ENCODE results near the gene NTNG2. TPM values are rescaled to one million over a fixed set of nuclear protein-coding genes. Genes with fewer than 3 reads are reported as not detected.
"Not testable (repeated sequence)": the region's sequence is repeated elsewhere in the genome, so short reads cannot be mapped to it uniquely, and the experiment has no call there.

NTNG2 gene
- total RNA-seq = 1 to 10 TPM in 6 of 8 experiments, under 1 TPM in 2; 0.59 to 5.3 (median 2.1) TPM

GRCh38 chr9:132161743-132162184 lies at the start of gene NTNG2:
Gene NTNG2 (plus strand): TSS chr9:132162058. CDS start chr9:132166832, 4,774 bp downstream.
- Histone ChIP-seq H3K4me1 (replicated peaks in 1 of 2) (peaks cover 21 to 36% of the 10 kb centered on the region in 2 donors), H3K27ac (peak within 1 kb of the TSS in 1 of 2 donors; percentile 54), H3K4me3 (peak within 1 kb of the TSS; percentile 37 to 58 (median 49))
- peak in 5 of 8 experiments; percentile 55 to 61 (median 59) for ATAC-seq (replicated peaks in 6 of 8)
- WGBS, 10 experiments = no CpG with 5 or more reads among the region's 67 CpGs
- in situ Hi-C loops (cut with MboI; ENCODE audit: low pct_unique_long_range_greater_than_20kb in 2 of 9, low sequenced_read_pairs in 9 of 9, unreplicated experiment in 9 of 9) = no loop called here

- Histone ChIP-seq H3K4me3 (no peak overlapping the region), H3K27ac (no peak overlapping the region), H3K4me1 (replicated peaks in 1 of 2) (peaks cover 18 to 19% of the 10 kb centered on the region in 2 donors)
- in situ Hi-C loops (cut with MboI; ENCODE audit: low pct_unique_long_range_greater_than_20kb in 2 of 9, low sequenced_read_pairs in 9 of 9, unreplicated experiment in 9 of 9) = no loop called here
- peak; percentile 61 to 97 (median 84) for ATAC-seq (replicated peaks in 6 of 8)
- WGBS, 10 experiments = 0 to 54% (median 25%) methylated on average over 2 to 11 of the region's 18 CpGs; no CpG with 5 or more reads in 1 of the 10 experiments
Observed at GRCh38 chr9:132114102-132114707, 47.7 kb upstream of the NTNG2 start.

GRCh38 chr9:132116583-132116982 lies 45.3 kb upstream of the NTNG2 start:
- 21 to 80% (median 50%) methylated on average over 1 to 3 of the region's 3 CpGs; no CpG with 5 or more reads in 5 of the 10 experiments for WGBS, 10 experiments
- Histone ChIP-seq H3K4me1 (replicated peaks in 1 of 2) (peaks cover 18 to 19% of the 10 kb centered on the region in 2 donors), H3K27ac (no peak overlapping the region), H3K4me3 (no peak overlapping the region)
- in situ Hi-C loops (cut with MboI; ENCODE audit: low pct_unique_long_range_greater_than_20kb in 2 of 9, low sequenced_read_pairs in 9 of 9, unreplicated experiment in 9 of 9) = no loop called here
- no peak for ATAC-seq (replicated peaks in 6 of 8)

GRCh38 chr9:132117694-132118093 lies 44.2 kb upstream of the NTNG2 start:
- Histone ChIP-seq H3K4me3 (no peak overlapping the region), H3K4me1 (replicated peaks in 1 of 2) (peaks cover 18 to 19% of the 10 kb centered on the region in 2 donors), H3K27ac (peak overlapping the region in 1 of 2 donors; percentile 18)
- in situ Hi-C loops (cut with MboI; ENCODE audit: low pct_unique_long_range_greater_than_20kb in 2 of 9, low sequenced_read_pairs in 9 of 9, unreplicated experiment in 9 of 9) = no loop called here
- WGBS, 10 experiments = 40 to 78% (median 75%) methylated on average over 2 to 3 of the region's 3 CpGs; no CpG with 5 or more reads in 3 of the 10 experiments
- peak in 5 of 8 experiments; percentile 40 to 77 (median 54) for ATAC-seq (replicated peaks in 6 of 8)

GRCh38 chr9:132121021-132121420 lies 40.8 kb upstream of the NTNG2 start:
- Histone ChIP-seq H3K4me1 (replicated peaks in 1 of 2) (peaks cover 19 to 27% of the 10 kb centered on the region in 2 donors), H3K27ac (no peak overlapping the region), H3K4me3 (no peak overlapping the region)
- ATAC-seq (replicated peaks in 6 of 8) = no peak
- 20 to 100% (median 82%) methylated on average over 1 to 2 of the region's 2 CpGs; no CpG with 5 or more reads in 2 of the 10 experiments for WGBS, 10 experiments
- in situ Hi-C loops (cut with MboI; ENCODE audit: low pct_unique_long_range_greater_than_20kb in 2 of 9, low sequenced_read_pairs in 9 of 9, unreplicated experiment in 9 of 9) = no loop called here

- Histone ChIP-seq H3K27ac (no peak overlapping the region), H3K4me3 (no peak overlapping the region), H3K4me1 (replicated peaks in 1 of 2) (peaks cover 7 to 10% of the 10 kb centered on the region in 2 donors)
- WGBS, 10 experiments = 0 to 67% (median 38%) methylated on average over 1 to 6 of the region's 6 CpGs; no CpG with 5 or more reads in 4 of the 10 experiments
- in situ Hi-C loops (cut with MboI; ENCODE audit: low pct_unique_long_range_greater_than_20kb in 2 of 9, low sequenced_read_pairs in 9 of 9, unreplicated experiment in 9 of 9) = no loop called here
- no peak for ATAC-seq (replicated peaks in 6 of 8)
Observed at GRCh38 chr9:132124800-132125199, 37.1 kb upstream of the NTNG2 start.

- Histone ChIP-seq H3K4me1 (replicated peaks in 1 of 2) (peaks cover 7 to 10% of the 10 kb centered on the region in 2 donors), H3K4me3 (no peak overlapping the region), H3K27ac (no peak overlapping the region)
- WGBS, 10 experiments = 10 to 100% (median 49%) methylated on average over 1 to 4 of the region's 7 CpGs; no CpG with 5 or more reads in 3 of the 10 experiments
- no peak for ATAC-seq (replicated peaks in 6 of 8)
- in situ Hi-C loops (cut with MboI; ENCODE audit: low pct_unique_long_range_greater_than_20kb in 2 of 9, low sequenced_read_pairs in 9 of 9, unreplicated experiment in 9 of 9) = no loop called here
Observed at GRCh38 chr9:132125361-132125760, 36.5 kb upstream of the NTNG2 start.

- Histone ChIP-seq H3K4me3 (no peak overlapping the region), H3K27ac (no peak overlapping the region), H3K4me1 (replicated peaks in 1 of 2) (peaks cover 7 to 10% of the 10 kb centered on the region in 2 donors)
- 17 to 84% (median 71%) methylated on average over 2 to 18 of the region's 20 CpGs for WGBS, 10 experiments
- no peak for ATAC-seq (replicated peaks in 6 of 8)
- in situ Hi-C loops (cut with MboI; ENCODE audit: low pct_unique_long_range_greater_than_20kb in 2 of 9, low sequenced_read_pairs in 9 of 9, unreplicated experiment in 9 of 9) = no loop called here
Observed at GRCh38 chr9:132125944-132126679, 35.7 kb upstream of the NTNG2 start.

GRCh38 chr9:132126680-132127236 lies 35.1 kb upstream of the NTNG2 start:
- no peak for ATAC-seq (replicated peaks in 6 of 8)
- peaks cover 7 to 10% of the 10 kb centered on the region in 2 donors for H3K4me1 ChIP-seq (replicated peaks in 1 of 2)
- in situ Hi-C loops (cut with MboI; ENCODE audit: low pct_unique_long_range_greater_than_20kb in 2 of 9, low sequenced_read_pairs in 9 of 9, unreplicated experiment in 9 of 9) = no loop called here
- H3K4me3 ChIP-seq = no peak overlapping the region
- H3K27ac ChIP-seq = no peak overlapping the region
- WGBS, 10 experiments = 61 to 100% (median 78%) methylated on average over 1 to 13 of the region's 13 CpGs

GRCh38 chr9:132127888-132128534 lies 33.8 kb upstream of the NTNG2 start:
- no peak overlapping the region for H3K4me3 ChIP-seq
- H3K27ac ChIP-seq = no peak overlapping the region
- in situ Hi-C loops (cut with MboI; ENCODE audit: low pct_unique_long_range_greater_than_20kb in 2 of 9, low sequenced_read_pairs in 9 of 9, unreplicated experiment in 9 of 9) = no loop called here
- 0 to 60% (median 17%) methylated on average over 1 to 4 of the region's 15 CpGs; no CpG with 5 or more reads in 7 of the 10 experiments for WGBS, 10 experiments
- peak in 2 of 8 experiments; percentile 27 to 30 for ATAC-seq (replicated peaks in 6 of 8)
- peaks cover 7 to 10% of the 10 kb centered on the region in 2 donors for H3K4me1 ChIP-seq (replicated peaks in 1 of 2)

GRCh38 chr9:132129535-132129934 lies 32.3 kb upstream of the NTNG2 start:
- Histone ChIP-seq H3K4me3 (no peak overlapping the region), H3K4me1 (replicated peaks in 1 of 2) (peaks cover 7 to 10% of the 10 kb centered on the region in 2 donors), H3K27ac (no peak overlapping the region)
- 60 to 100% (median 80%) methylated on average over 1 to 9 of the region's 12 CpGs; no CpG with 5 or more reads in 2 of the 10 experiments for WGBS, 10 experiments
- in situ Hi-C loops (cut with MboI; ENCODE audit: low pct_unique_long_range_greater_than_20kb in 2 of 9, low sequenced_read_pairs in 9 of 9, unreplicated experiment in 9 of 9) = no loop called here
- no peak for ATAC-seq (replicated peaks in 6 of 8)

GRCh38 chr9:132134085-132134484 lies 27.8 kb upstream of the NTNG2 start:
- WGBS, 10 experiments = 0 to 100% (median 58%) methylated on average over 1 to 2 of the region's 5 CpGs; no CpG with 5 or more reads in 5 of the 10 experiments
- ATAC-seq (replicated peaks in 6 of 8) = not testable (repeated sequence)

More at GRCh38 chr9:132134085-132134484, 27.8 kb upstream of the NTNG2 start:
- H3K27ac ChIP-seq; in situ Hi-C loops (cut with MboI; ENCODE audit: low pct_unique_long_range_greater_than_20kb in 2 of 9, low sequenced_read_pairs in 9 of 9, unreplicated experiment in 9 of 9); H3K4me3 ChIP-seq: not testable (repeated sequence)
- peaks cover 28% of the 10 kb centered on the region in 2 donors for H3K4me1 ChIP-seq (replicated peaks in 1 of 2)

All from motor neuron (in vitro differentiated cells).